Hypothalamus (tissue), 51 donors: ENCODE results near the gene MIEF1.

Experiments
- DNase-seq, 51 donors: peaks; one replicate each; lab custom pipeline; 2025; lab: John Stamatoyannopoulos, UW

MIEF1 gene

GRCh38 chr22:39554151-39554550, 52.1 kb downstream of the MIEF1 start:
- DNase-seq: no peak

GRCh38 chr22:39556970-39557841, 55.1 kb downstream of the MIEF1 start:
- DNase-seq: peak in 21 of 51 donors; percentile 2 to 51 (median 21)

GRCh38 chr22:39558254-39558727, 56.2 kb downstream of the MIEF1 start:
- peak in 1 of 51 donors; percentile 17 for DNase-seq

GRCh38 chr22:39558950-39559349, 56.9 kb downstream of the MIEF1 start:
- no peak for DNase-seq

GRCh38 chr22:39559456-39560105, 57.5 kb downstream of the MIEF1 start:
- no peak for DNase-seq

GRCh38 chr22:39560127-39560526, 58.0 kb downstream of the MIEF1 start:
- DNase-seq: no peak

GRCh38 chr22:39562839-39563489, 60.9 kb downstream of the MIEF1 start:
- no peak for DNase-seq

- DNase-seq: no peak
These were observed 61.7 kb downstream of the MIEF1 start for GRCh38 chr22:39563571-39564428.

- DNase-seq: no peak
These were observed 63.4 kb downstream of the MIEF1 start for GRCh38 chr22:39565414-39565944.

- DNase-seq: no peak
These were observed 65.3 kb downstream of the MIEF1 start for GRCh38 chr22:39567135-39567946.
